GM19455 (cell line): ENCODE results near the gene LIN9.

Source experiments
- ATAC-seq: cut with Tn5 transposase; IDR thresholded peaks from one replicate; pipeline ENCODE4 v1.9.1; 2021; ENCODE audit not compliant: unreplicated experiment

LIN9 gene

GRCh38 chr1:226181996-226182714 is 126.8 kb downstream of the LIN9 start:
- no peak for ATAC-seq
